GM19372 (cell line): Measurements from ENCODE around the gene MYLK.
A peak's percentile ranks its signal among the peaks of the same experiment; 100 is the strongest.
"Not testable (repeated sequence)": the region's sequence is repeated elsewhere in the genome, so short reads cannot be mapped to it uniquely, and the experiment has no call there.

ENCODE experiments used
- ATAC-seq: cut with Tn5 transposase; IDR thresholded peaks from one replicate; pipeline ENCODE4 v1.9.1; 2021; ENCODE audit warnings: mild to moderate bottlenecking, low read depth, moderate library complexity; ENCODE audit not compliant: unreplicated experiment

The MYLK gene

DNA sequence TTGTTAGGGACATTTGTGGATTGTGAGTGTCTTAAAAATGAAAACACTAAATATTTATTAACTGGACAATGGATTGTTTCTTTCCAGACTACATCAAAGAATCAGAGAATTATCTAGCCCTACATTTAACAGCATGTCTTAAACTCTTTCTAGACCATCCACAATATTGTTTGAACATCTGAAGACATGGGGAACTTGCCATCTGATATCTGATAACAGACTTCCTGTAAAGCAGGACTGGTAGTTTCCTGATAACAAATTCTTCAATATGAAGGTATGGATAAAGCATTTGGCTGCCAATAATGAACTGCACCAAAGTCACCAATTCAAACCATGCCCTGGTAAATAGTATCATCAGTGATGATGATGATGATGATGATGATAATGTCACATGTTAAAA lies 273.1 kb downstream of the MYLK start:
- no peak for ATAC-seq

DNA sequence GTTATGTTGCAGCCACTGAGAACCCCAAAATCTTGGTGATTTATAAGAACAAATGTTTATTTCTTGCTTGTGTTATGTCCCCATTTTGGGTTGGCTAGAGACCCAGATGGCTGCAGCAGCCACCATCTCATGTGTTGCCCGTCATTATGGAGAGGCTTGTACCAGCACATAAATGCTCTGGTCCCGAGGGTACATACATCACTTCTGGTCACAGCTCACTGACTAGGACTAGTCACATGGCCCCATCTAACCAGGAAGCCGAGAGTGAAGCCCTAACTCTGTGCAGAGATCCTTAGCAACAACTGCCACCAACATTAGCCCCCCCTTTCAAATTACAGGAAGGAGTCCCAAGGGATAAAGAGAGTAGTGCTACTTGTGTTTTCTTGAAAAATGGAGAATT lies 273.8 kb downstream of the MYLK start:
- no peak for ATAC-seq

DNA sequence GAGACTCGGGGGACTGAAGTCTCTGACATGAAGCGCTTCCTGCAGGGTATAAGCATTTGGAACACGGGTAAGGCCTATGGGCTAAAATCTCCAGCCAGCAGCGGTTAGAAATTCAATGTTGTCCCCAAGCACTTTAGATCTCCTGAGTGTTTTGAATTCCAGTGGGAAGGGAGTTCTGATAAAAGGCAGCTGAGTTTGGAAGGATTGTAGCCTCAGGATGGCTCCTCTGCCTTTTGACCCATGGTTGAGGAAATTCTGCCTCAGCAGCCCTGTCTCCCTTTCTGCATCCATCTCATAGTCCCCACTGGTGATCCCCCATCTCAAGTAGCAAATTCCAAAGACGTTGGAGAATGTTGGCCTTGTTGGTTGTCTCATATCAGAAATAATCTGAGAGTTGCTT lies 275.1 kb downstream of the MYLK start:
- no peak for ATAC-seq

DNA sequence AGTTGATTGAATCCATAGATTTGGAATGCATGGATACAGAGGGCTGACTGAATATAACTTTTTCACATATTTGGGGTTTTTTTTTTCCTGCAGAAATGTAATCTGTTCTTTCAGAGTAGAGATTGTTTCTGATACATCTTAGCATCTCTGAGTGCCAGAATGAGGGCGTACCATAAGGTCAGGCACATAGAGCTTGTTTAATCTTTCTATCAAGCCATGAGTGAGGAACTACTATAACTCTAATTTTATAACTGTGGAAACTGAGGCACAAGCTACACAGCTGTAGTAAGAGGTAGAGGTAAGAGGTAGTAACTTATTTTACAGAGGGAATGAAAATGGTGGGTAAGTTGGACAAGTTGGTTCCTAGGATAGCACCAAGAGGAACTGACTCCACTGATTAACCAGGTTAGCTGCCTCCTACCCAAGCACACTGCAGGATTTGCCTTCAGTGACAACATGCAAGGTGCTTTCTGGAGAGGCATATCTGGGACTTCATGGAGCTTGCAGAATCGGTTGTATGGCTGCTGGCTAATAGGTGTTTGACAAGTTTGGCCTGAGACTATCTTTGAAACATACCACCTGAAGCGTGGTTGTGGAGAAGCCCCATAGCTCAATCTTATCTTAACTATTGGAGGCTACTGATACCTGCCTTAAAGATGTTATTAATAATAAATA lies 275.7 kb downstream of the MYLK start:
- ATAC-seq: no peak

DNA sequence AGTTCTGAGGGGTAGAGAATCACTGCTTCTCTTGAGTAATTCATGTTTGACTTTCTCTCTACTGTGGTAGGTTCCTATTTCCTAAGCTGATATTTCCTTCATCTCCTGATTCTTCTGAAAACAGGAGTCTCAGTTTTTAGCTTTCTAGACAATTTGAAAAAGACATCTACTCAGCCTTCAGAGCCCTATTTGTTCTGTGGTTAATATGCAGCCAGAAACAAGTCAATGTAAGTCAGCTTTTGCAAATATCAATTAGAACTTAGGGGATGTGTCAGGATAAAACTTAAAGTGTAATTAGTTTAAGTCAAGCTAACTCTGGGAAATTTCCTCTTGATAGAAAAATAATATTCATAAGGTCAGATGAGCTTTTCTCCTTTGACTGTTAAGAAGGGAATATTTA lies 277.6 kb downstream of the MYLK start:
- no peak for ATAC-seq

DNA sequence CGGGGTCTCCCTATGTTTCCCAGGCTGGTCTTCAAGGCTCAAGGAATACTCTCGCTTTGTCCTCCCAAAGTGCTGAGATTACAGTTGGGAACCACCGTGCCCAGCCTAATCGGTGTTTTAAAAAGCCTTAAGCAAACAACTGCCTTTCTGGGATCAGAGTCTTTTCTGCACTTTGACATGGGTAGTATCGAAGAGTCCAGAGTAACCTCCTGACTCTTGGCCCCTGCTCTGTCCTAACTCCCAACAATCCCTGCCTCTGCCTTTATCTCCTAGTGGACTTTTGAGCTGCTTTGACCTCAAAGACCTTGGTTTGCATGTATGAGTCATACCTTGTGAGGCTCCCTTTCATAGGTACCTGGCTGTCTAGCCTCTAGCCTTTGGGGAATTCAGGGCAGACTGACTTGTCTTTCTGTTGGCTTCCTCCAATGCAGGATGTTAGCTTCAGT lies 278.3 kb downstream of the MYLK start:
- ATAC-seq: no peak

DNA sequence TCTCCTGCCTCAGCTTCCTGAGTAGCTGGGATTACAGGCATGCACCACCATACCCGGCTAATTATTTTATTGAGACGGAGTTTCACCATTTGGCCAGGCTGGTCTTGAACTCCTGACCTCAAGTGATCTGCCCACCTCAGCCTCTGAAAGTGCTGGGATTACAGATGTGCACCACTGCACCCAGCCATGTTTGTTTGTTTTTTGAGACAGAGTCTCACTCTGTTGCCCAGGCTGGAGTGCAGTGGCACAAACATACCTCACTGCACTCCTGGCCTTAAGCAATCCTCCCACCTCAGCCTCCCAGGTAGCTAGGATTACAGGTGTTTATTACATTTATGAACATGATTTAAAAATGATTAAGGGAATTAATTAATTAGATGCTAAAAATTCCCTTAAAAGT lies 281.0 kb downstream of the MYLK start:
- ATAC-seq: not testable (repeated sequence)

DNA sequence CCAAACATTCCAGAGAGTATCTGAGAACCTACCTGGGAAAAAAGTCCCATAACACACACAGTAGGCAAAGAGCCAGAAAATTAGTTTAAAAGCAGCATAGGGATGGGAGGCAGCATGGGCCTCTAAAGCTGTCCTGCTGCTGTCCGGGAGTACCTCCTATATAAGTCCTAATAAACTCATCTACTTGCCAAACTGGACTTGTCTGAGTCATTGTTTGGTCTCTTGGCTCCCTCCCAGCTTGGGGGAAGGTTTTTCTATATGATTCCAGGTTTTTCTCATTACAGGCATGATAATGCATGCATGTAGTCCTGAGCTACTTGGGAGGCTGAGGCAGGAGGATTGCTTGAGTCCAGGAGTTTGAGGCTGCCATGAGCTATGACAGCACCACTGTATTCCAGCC lies 281.8 kb downstream of the MYLK start:
- ATAC-seq: no peak

DNA sequence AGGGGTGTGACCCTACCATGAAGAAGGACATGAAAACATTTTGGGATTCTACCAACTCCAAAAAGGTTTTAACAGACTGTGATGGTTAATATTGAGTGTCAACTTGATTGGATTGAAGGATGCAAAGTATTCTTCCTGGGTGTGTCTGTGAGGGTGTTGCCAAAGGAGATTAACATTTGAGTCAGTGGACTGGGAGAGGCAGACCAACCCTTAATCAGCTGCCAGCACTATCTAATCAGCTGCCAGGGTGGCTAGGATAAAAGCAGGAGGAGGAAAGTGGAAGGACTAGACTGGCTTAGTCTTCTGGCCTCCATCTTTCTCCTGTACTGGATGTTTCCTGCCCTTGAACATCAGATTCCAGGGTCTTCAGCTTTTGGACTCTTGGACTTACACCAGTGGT lies 283.3 kb downstream of the MYLK start:
- ATAC-seq: not testable (repeated sequence)

DNA sequence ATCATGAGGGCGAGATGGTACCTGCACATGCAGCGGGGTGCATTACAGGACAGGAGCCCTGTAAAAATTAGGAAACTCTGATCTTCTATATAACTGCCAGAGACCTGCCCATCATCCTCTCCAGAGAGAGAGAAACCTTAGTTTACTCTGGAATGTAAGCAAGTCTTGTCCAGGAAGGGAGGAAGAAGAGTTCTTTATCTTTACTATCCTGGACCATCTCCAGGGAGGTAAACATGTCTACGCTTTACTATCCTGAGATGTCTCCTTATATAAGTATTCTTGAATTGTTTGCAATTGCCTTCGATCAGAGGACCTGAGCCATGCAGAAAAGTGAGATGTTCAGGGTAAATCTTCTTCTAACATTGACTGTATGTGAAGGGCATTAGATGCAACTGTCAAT lies 286.6 kb downstream of the MYLK start:
- ATAC-seq: no peak

DNA sequence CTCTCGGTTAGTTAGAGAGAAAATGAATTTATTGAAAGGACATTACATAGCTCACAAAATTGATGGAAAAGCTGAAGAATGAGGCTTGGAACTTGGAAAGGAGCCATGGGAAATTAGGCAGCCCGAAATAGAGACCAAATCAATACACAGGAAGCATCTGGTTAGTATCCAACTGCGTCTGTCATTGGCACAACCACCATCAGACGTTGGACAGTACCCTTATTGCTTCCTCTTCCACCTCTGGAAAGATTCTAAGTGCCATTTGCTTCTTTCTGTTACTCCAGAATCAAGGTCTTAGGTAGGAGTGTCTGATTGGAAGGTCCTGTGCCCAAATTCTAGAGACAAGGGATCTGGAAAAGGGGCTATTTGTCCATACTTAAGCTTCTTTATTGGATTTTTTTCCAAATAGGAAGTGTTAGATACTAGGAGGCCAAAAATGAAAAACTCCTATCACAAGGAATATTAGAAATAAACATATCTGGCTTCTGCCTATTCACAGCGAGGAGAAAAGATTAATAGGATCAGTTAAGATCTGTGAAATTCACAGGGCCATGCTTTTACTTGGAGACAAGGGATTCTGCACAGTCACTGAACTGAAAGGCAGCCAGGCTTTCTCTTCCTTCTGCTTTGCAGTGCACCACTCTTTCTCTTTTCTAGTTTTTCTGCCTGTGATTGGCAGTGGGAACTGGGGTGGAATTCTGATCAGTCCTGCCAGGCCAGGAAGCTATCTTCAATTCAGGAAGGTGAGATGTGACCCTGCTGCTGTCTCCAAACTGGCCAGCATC lies 288.5 kb downstream of the MYLK start:
- no peak for ATAC-seq

DNA sequence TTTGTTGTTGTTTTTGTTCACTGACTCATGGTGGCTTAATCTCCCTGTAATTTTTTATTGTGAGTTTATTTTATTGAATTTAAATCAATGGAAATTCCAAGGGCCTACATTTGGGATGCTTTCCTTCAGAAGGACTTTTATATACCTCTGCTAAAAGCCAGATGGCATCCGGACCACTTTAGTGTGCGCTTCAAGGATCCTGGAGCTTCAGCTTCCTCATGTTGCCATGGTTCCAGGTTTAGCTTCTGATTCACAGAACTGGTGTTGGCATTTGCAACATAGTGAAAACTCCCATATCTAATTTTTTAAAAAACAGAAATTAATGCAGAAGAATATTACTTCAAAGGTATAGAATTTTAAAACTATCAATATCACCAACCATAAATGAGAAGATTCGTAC lies 290.8 kb downstream of the MYLK start:
- no peak for ATAC-seq

DNA sequence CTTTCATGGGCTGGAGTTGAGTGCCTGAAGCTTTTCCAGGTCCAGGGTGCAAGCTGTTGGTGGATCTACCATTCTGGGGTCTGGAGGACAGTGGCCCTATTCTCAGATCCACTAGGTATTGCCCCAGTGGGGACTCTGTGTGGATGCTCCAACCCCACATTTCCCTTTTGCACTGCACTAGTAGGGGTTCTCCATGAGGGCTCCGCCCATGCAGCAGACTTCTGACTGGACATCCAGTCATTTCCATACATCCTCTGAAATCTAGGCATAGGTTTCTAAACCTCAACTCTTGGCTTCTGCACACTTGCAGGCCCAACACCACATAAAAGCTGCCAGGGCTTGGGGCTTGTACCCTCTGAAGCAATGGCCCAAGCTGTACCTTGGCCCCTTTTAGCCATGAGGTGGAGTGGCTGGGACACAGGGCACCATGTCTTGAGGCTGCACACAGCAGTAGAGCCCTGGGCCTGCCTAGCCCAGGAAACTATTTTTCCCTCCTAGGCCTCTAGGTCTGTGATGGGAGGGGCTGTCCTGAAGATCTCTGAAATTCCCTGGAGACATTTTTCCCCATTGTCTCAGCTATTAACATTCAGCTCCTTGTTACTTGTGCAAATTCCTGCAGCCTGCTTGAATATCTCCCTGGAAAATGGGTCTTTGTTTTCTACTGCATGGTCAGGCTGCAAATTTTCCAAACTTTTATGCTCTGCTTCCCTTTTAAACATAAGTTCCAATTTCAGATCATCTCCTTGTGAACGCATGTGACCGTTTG lies 293.3 kb downstream of the MYLK start:
- no peak for ATAC-seq

DNA sequence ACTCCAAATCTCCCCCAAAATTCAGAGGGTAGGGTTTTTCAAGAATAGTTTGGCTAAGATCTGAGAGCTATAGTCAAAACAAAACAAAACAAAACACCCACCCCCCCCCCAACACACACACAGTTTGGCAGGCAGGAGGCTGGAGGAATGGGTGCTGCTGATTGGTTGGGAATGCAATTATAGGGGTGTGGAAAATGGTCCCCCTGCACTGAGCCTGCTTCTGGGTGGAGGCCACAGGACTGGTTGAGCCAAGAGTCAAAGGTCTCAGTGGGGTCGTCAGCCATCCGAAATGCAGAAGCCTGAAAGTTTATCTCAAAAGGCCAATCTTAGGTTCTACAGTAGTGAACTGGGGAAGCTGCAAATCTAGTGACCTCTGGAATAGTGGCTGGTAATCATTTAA lies 296.7 kb downstream of the MYLK start:
- no peak for ATAC-seq

DNA sequence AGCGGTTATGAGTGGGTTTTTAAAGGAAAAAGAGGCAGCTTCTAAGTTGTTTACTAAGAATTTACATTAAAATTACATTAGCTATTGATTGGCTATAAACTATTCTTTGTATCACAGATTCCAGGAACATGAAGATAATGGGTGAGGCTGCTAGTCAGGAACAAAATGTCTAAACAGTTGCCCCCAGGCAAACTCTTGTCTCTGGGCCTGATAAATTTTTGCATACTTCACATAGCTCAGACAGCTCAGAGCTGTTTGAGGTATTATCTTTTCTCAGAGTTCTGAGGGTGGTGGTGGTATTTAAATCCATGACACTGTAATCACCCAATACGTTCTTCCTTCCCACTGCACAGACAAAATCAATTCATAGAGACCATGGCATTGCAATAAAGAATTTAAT lies 297.2 kb downstream of the MYLK start:
- ATAC-seq: no peak

DNA sequence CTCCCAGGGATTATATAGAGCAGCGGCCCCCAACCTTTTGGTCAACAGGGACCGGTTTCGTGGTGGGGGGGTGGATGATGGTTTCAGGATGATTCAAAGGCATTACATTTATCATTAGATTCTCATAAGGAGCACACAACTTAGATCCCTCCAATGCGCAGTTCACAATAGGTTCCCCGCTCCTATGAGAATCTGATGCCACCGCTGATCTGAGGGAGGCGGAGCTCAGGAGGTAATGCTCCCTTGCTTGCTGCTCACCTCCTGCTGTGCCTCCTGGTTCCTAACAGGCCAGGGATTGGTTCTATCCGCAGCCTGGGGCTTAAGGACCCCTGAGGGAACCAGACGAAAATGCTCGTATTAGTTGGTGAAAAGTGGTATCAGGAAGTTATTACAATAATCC lies 298.0 kb downstream of the MYLK start:
- ATAC-seq: no peak

DNA sequence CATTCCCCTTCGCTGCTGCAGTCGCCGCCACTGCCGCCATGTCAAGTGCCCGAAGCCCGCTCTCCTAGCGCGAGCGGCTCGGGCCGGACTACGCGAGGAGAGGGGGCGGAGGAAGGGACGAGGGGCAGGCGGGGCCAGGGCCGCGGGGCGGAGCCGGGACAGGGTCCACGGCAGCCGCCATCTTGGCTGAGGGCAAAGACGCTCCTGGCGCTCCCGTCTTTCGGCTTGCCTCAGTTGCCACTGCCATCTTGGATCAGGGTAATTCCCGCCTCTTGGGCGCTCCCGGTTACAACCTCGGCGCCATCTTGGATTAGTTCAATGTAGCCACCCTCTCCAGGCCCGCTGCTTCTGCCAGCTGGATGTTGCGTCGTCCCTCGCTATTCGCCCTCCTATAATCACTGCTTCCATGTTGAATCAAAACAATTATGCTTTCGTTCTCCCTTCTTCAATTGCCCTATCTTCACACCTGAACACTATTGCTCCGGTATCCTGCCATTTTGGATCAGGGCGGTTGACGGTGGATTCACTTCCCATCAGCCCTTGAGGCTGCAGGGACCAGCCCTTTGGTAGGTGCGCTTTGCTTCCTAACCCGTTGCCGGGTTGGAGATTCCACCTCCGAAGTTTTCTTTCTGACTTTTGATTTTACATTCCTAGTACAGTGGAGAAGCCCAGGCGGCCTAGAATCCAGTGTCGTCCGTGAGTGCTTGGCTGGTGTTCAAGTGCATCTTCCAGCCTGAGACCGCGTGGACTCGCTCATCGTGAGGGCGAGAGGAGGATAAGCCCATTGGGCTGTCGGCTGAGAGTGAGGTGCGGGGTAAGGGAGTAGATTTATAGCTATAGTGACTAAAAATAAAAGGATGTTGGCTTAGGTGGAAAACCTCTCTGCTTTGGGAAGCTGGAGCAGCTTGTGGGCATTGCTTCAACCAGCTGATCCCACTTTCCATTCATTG lies 298.9 kb downstream of the MYLK start, which contains the start of gene HACD2:
Gene HACD2, minus strand, starts transcription at position 66 of the 950 bp plus-strand sequence. Its CDS starts 26 bp downstream, at position 40.
- ATAC-seq: peak; percentile 90

DNA sequence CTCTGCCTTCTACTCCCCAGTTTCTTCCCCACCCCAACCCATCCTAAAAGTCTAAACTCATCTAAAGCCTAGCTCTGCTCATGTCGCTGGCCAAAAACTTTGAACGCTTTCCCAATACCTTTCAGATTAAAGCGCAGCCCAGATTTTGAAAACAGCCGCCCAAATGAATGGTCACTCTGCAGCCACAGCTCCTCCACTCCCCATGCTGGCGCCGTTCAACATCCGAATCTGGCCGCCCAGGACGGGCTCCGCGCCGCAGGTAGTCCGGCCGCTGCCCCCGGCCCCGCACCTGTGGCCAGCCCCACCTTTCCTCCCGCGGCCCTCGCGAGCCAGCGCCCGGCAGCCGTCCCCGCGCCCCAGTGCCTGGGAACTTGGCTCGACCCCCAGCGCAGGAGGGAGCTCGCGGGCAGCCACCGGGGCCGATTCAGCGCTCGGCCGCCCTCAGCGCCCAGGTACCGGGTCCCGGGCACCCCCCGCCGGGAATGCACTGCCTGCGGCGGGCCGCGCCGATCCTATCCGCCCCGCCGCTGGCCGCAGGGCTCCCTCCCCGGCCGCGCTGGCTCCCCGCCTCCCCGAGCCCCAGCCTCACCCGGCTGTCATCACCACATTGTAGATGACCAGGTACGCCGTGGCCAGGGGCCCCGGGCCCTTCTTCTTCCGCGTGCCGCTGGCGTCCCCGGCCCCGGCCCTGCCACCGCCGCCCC lies 299.7 kb downstream of the MYLK start:
- ATAC-seq: peak; percentile 25

DNA sequence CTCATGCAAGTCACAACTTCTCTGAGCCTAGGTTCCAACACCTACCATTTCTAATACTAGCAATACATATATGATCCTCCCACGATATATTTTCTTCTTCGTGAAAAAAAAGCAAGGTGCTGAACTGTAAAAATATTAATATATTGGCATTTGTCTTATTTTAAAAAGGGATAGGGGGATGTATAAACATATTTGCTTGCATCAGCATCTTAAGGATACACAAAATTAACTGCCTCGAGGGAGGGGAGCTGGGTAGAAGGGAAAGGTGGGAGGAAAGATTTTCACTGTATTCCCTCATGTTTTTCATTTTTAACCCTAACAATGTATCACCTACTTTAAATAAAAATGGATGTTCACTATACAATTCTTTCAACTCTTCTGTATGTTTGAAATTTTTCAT lies 300.6 kb downstream of the MYLK start:
- no peak for ATAC-seq

DNA sequence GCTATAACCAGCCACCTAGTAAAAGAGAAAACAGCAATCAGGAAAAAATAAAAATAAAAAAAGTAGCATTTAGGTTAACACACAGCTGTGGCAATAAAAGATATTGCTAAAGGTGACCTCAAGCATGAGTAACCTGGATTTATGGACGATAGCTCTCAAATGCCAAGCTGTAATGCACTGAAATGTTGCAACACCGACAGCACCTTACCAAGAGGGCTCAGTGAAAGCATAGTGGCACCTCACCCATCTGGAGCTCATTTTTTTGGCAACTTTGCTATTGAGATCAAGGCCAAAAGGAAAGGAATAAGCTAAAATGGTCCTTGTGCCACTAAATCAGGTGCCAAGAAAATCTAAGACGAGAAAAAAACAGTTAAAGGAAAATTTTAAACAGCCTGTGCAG lies 301.8 kb downstream of the MYLK start:
- ATAC-seq: no peak
